ENCODE measurements around the gene HPRT1.
A peak's percentile ranks its signal among the peaks of the same experiment; 100 is the strongest.

Gene HPRT1

GRCh38 chrX:134544513-134545151 is 84.7 kb downstream of the HPRT1 start:
- DNase-seq = no peak

- DNase-seq = no peak
Observed at GRCh38 chrX:134545510-134545909, 85.5 kb downstream of the HPRT1 start.

- no peak for DNase-seq
Observed at GRCh38 chrX:134546187-134546586, 86.2 kb downstream of the HPRT1 start.

DNA sequence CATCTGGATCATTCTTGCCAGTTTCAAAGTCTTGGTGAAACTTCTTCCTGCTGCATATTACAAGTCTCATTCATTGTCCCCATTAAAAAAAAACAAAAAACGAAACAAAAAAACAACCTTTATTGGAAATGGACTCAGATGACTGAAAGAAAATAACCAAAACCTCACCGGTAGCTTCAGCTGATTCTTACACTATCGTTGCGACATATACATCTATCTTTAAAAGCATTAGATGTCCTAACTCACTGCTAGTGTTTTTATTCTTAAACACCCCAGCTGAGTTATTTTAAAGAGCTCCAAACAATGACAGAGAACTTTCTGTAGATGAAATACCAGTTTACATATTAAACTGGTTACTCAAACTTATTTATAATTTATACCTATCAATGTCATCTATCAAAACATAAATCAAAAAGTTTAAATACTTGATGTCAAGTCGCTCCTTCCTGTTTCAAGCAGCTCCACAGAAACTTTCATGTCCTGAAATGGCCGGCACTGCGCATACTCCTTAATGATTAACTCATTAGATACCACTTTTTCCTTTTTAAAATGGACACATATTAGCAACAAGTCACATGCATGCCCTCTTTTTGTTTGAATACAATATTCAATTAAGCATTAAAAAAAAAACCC is 87.2 kb downstream of the HPRT1 start:
- no peak for DNase-seq

- DNase-seq = peak; percentile 25
Observed at GRCh38 chrX:134548257-134549201, 88.6 kb downstream of the HPRT1 start.
